ENCODE measurements around the gene GCSAM. TPM values are rescaled to one million over a fixed set of nuclear protein-coding genes. Genes with fewer than 3 reads are reported as not detected.
"Not testable (repeated sequence)": the region's sequence is repeated elsewhere in the genome, so short reads cannot be mapped to it uniquely, and the experiment has no call there.

The GCSAM gene
- total RNA-seq, 1 donor from 2014 or later: not detected

DNA sequence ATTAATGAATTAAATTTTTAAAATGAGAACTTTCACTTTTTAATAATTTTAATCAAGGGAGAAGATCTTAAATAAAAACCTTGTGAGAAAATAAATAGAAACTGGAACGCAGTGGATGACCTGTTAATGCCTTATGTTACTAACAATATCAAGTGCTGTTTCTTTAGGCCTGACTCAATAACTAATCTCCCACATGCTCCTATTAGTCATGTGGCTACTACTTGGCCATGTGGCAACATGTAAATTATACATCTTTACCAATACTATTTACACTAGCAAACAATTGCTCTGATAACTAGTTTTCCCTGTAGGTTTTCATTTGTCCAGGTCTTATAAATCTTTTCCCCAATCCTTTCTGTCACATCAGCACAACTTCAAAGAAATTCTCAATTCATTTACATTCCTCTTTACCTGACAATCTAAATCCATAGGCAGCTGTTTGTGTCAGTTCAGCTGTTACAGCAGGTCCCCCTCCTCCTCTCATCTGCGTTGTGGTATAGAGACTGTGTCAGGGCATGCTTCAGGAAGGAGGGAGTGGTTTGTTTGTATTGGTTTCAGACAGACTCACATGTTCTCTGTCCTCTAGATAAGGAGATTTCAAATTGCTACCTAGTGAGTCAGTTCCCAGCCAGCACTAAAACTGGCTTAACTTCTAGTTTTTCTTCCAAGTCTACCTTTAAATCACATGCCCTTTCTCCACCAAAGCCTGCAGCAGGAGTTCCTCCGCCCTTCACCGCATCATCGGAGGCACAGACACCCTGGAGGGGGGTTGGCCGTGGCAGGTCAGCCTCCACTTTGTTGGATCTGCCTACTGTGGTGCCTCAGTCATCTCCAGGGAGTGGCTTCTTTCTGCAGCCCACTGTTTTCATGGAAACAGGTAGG is 58.2 kb downstream of the GCSAM start:
- peak in 1 of 2 donors; percentile 86 for DNase-seq (ENCODE audit: low read depth in 2 of 2)

DNA sequence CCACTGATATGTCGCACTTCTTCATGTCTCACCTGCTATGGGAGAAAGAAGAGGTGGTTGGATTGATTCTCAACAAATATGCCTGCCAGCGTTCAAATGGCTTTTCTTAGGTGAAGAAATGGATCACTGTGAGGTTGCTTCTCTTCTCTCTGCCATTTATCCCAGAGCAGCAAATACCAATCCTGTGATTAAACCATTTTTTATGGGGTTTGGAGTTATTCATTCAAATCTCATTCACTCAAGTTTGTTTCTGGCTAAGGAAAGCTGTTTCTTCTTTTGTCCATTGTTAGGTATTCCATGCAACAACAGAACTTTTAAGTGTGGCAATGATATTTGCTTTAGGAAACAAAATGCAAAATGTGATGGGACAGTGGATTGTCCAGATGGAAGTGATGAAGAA is 59.0 kb downstream of the GCSAM start:
- DNase-seq (ENCODE audit: low read depth in 2 of 2): no peak

DNA sequence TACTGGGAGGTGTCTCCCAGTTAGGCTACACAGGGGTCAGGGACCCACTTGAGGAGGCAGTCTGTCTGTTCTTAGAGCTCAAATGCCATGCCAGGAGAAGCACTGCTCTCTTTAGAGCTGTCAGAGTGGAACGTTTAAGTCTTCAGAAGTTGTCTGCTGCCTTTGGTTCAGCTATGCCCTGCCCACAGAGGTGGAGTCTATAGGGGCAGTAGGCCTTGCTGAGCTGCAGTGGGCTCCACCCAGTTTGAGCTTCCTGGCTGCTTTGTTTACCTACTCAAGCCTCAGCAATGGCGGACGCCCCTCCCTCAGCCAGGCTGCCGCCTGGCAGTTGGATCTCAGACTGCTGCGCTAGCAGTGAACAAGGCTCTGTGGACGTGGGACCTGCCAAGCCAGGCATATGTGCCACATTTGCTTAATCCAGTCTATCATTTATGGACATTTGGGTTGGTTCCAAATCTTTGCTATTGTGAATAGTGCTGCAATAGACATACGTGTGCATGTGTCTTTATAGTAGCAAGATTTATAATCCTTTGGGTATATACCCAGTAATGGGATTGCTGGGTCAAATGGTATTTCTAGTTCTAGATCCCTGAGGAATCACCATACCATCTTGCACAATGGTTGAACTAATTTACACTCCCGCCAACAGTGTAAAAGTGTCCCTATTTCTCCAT is 60.5 kb downstream of the GCSAM start:
- DNase-seq (ENCODE audit: low read depth in 2 of 2): not testable (repeated sequence)

Other genes starting within 250 kb of the GCSAM start
- gene ABHD10, start 154.2 kb downstream of the GCSAM start, total RNA-seq: 21.6 and 25.8 TPM in 2 replicates
- gene TAGLN3, start 134.3 kb downstream of the GCSAM start, total RNA-seq: not detected in 2 replicates
- gene TMPRSS7, start 98.5 kb downstream of the GCSAM start, total RNA-seq: not detected in 2 replicates
- gene C3orf52, start 46.9 kb downstream of the GCSAM start, total RNA-seq: 8.1 and 10.0 TPM in 2 replicates
- gene SLC9C1, start 161.0 kb upstream of the GCSAM start, total RNA-seq: under 0.01 and 0.13 TPM in 2 replicates
- gene CD200, start 199.9 kb upstream of the GCSAM start, total RNA-seq: 3.2 and 11.8 TPM in 2 replicates

Data from dermis microvascular lymphatic vessel endothelial cell (primary cell).